Type B pancreatic cell (in vitro differentiated cells): Measurements from ENCODE around the gene FANCC. TPM values are rescaled to one million over a fixed set of nuclear protein-coding genes. Genes with fewer than 3 reads are reported as not detected.

ENCODE experiments used
- DNase-seq: peaks from one replicate; pipeline ENCODE4 v3.0.0; 2021; ENCODE audit warnings: mixed read lengths; ENCODE audit not compliant: unreplicated experiment; ENCODE audit errors: extremely low spot score
- H3K27ac Mint-ChIP-seq: 2 replicates; pipeline ENCODE4 v1.8.0; 2021; ENCODE audit warnings: mild to moderate bottlenecking, mixed read lengths
- H3K27me3 Mint-ChIP-seq: 2 replicates; pipeline ENCODE4 v1.8.0; 2021; ENCODE audit warnings: mixed read lengths
- H3K36me3 Mint-ChIP-seq: 2 replicates; pipeline ENCODE4 v1.8.0; 2021; ENCODE audit warnings: mixed read lengths
- H3K4me1 Mint-ChIP-seq: one replicate; pipeline ENCODE4 v1.8.0; 2021; ENCODE audit warnings: mixed read lengths; ENCODE audit not compliant: unreplicated experiment
- H3K4me3 Mint-ChIP-seq: 2 replicates; pipeline ENCODE4 v1.8.0; 2021; ENCODE audit warnings: mild to moderate bottlenecking, mixed read lengths
- H3K9me3 Mint-ChIP-seq: 2 replicates; pipeline ENCODE4 v1.8.0; 2021; ENCODE audit warnings: mixed read lengths
- total RNA-seq: library from RNA; stranded (reverse); gene quantifications from 2 replicates; pipeline ENCODE4 v1.2.1, GENCODE V29; 2021; ENCODE audit warnings: low replicate concordance
- TF ChIP-seq, protein P1 (sequence below): fragments of 200-600 bp; sonication (generic); conservative IDR thresholded peaks from 2 replicates; pipeline ENCODE4 v1.5.0; 2021; ENCODE audit warnings: antibody characterized with exemption, mild to moderate bottlenecking

FANCC gene
- total RNA-seq, 1 donor from 2014 or later: 19.2 TPM

DNA sequence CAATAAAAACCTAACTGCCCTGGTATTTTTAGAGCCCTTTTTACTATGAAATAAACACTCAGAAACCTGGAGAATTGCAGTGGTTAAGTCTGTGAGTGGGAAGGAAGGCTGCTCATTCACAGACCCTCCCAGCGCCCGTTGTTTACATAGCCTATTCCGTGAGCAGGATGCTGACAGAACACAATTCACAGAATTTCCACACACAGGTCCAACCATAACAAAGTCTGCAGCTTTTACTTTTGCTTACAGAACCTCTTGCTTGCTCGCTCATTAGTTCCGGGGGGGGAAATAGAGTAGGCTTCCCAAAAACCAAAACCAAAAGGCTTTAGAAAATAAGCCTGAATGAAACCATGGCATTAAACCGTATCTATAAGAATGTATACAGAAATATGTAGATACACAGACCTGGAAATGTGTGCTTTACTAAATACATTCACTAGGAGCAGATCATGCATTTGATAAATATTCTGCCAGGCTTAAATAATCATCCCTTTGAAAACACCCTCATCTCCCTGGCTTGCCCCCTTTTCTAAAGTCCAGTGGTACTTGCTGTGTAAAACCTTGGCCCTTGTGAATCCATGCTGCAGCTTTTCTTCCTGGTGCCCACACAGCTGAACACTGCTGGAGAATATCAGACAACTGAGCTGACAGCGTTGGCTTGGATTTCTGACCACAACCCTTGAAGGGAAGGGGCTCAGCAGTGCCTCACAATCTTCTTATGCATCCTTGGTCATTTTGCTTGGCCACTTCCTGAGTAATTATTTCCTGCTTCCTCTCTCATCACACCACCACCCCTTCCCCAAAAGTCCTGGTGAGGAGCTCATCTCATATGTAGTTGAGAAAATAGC lies 128.0 kb downstream of the FANCC start:
- peak overlapping the region; percentile 16 for H3K4me3 Mint-ChIP-seq
- H3K27ac Mint-ChIP-seq: no peak overlapping the region
- no peak for DNase-seq
- peaks cover 5% of the 10 kb centered on the region for H3K36me3 Mint-ChIP-seq
- TF ChIP-seq, protein P1, sequence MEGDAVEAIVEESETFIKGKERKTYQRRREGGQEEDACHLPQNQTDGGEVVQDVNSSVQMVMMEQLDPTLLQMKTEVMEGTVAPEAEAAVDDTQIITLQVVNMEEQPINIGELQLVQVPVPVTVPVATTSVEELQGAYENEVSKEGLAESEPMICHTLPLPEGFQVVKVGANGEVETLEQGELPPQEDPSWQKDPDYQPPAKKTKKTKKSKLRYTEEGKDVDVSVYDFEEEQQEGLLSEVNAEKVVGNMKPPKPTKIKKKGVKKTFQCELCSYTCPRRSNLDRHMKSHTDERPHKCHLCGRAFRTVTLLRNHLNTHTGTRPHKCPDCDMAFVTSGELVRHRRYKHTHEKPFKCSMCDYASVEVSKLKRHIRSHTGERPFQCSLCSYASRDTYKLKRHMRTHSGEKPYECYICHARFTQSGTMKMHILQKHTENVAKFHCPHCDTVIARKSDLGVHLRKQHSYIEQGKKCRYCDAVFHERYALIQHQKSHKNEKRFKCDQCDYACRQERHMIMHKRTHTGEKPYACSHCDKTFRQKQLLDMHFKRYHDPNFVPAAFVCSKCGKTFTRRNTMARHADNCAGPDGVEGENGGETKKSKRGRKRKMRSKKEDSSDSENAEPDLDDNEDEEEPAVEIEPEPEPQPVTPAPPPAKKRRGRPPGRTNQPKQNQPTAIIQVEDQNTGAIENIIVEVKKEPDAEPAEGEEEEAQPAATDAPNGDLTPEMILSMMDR: no peak
- peaks cover 25% of the 10 kb centered on the region for H3K4me1 Mint-ChIP-seq
- no peaks in the 10 kb centered on the region for H3K27me3 Mint-ChIP-seq
- peaks cover 4% of the 10 kb centered on the region for H3K9me3 Mint-ChIP-seq

DNA sequence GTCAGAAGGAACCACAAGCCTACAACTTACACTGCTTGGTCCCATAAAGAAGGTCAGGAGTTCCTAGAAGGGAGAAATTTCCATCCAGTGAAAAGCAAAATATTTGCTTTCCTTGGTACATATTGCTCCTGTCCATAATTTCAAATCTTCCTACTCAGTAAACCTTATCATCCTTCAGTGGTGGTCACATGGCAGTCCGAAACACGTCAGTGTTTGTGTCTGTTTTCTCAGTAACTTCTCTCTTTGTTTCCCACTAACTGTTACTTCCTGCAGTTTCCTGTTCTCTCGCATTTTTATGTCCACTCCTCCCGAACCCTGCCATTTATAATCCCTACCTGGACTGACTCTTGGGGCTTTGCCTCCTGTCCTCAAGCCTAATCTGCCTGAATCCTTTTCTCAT lies 129.1 kb downstream of the FANCC start:
- no peak overlapping the region for H3K4me3 Mint-ChIP-seq
- H3K27ac Mint-ChIP-seq: peak overlapping the region; percentile 6
- H3K27me3 Mint-ChIP-seq: no peaks in the 10 kb centered on the region
- H3K9me3 Mint-ChIP-seq: peaks cover 4% of the 10 kb centered on the region
- TF ChIP-seq, protein P1: no peak
- no peak for DNase-seq
- peaks cover 26% of the 10 kb centered on the region for H3K4me1 Mint-ChIP-seq
- H3K36me3 Mint-ChIP-seq: peaks cover 3% of the 10 kb centered on the region

DNA sequence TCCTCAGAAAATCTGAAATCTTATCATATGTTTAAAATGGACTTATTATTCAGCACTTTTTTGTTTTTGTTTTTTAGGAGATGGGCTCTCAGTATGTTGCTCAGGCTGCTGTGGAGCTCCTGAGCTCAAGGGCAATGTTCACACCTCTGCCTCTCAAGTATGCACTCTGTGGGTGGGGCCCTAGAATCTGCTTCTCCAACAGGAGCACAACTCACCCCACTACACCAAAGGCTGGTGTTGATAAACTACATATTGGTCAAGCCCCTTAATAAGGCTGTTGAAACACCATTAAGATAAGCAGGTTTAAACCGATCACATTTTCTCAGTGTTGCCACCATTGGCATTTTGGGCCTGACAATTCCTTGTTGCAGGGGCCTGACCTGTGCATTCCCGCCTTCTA lies 131.6 kb downstream of the FANCC start:
- peaks cover 9% of the 10 kb centered on the region for H3K36me3 Mint-ChIP-seq
- H3K4me1 Mint-ChIP-seq: peaks cover 33% of the 10 kb centered on the region
- no peaks in the 10 kb centered on the region for H3K27me3 Mint-ChIP-seq
- H3K4me3 Mint-ChIP-seq: no peak overlapping the region
- H3K27ac Mint-ChIP-seq: no peak overlapping the region
- DNase-seq: no peak
- H3K9me3 Mint-ChIP-seq: peaks cover 3% of the 10 kb centered on the region
- TF ChIP-seq, protein P1: no peak

DNA sequence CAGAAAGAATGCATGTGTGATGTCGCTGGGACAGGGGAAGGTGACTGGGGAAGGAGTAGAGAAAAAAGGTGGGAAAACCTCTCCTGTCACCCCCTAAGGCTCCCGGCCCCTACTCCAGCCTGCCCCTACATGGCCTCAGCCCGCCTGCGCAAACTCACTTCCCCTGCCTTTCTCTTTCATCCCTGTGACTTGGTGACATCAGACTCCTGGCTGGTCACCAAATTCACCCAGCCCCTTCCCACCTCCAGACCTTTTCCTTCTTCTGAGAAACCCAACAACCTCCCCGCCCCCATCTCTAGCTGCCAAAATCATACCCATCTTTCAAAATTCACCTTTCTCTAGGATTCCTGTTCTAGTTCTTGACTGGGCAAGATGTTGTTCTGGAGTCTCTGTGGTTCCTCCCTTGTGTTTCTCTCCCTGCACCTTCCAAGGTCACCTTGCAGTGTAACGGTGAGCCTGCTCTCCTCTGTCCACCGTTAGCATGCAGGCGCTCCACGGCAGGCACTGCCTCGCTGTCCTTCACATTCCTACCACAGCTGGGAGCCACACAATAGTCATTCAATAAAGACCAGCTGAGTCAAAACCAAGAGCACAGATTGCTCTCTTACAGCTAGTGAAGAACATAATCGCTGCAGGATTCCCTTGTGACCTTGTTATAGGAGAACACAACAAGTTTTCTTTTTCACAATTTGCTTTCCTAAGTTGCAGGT lies 134.5 kb downstream of the FANCC start:
- Mint-ChIP-seq H3K36me3 (peaks cover 9% of the 10 kb centered on the region), H3K4me1 (peaks cover 9% of the 10 kb centered on the region), H3K27ac (peak overlapping the region; percentile 72), H3K4me3 (no peak overlapping the region), H3K27me3 (no peaks in the 10 kb centered on the region), H3K9me3 (peaks cover 3% of the 10 kb centered on the region)
- TF ChIP-seq, protein P1: peak; percentile 63
- DNase-seq: no peak

DNA sequence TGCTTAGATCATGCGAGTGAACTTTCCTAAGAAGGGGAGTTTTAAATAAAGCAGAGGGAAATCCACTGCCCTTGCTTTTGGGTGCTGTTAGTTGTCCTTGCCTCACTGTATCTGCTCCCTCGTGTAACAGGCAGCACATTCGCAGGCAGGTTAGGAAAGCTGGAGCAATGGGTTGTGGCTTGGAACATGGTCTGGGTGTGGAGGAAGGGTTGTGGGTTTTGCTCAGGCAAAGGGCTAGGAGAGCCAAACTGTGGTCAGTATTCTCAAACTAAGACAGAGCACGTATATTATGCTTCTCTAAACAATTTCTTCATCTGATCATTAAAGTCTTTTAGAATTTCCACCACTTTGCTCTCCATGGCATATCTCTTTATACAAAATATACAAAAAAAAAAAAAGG lies 135.7 kb downstream of the FANCC start:
- H3K27me3 Mint-ChIP-seq: no peaks in the 10 kb centered on the region
- H3K36me3 Mint-ChIP-seq: peaks cover 9% of the 10 kb centered on the region
- H3K4me3 Mint-ChIP-seq: no peak overlapping the region
- TF ChIP-seq, protein P1: no peak
- peaks cover 3% of the 10 kb centered on the region for H3K9me3 Mint-ChIP-seq
- H3K4me1 Mint-ChIP-seq: peaks cover 8% of the 10 kb centered on the region
- no peak for DNase-seq
- no peak overlapping the region for H3K27ac Mint-ChIP-seq
